Hepatocyte (in vitro differentiated cells): ENCODE measurements around the gene TMEM151A. TPM values are rescaled to one million over a fixed set of nuclear protein-coding genes. Genes with fewer than 3 reads are reported as not detected.
A peak's percentile ranks its signal among the peaks of the same experiment; 100 is the strongest.

ENCODE experiments used
- DNase-seq: peaks from one replicate; pipeline ENCODE4 v3.0.0-alpha.2; 2016; ENCODE audit warnings: low spot score
- H2AFZ ChIP-seq: fragments of 200-600 bp; sonication (generic); 2 replicates; pipeline ENCODE4 v1.6.0; 2016; ENCODE audit warnings: antibody characterized with exemption, mild to moderate bottlenecking
- H3K27ac ChIP-seq: fragments of 200-600 bp; sonication (generic); 2 replicates; pipeline ENCODE4 v1.5.1; 2016; ENCODE audit warnings: mild to moderate bottlenecking
- H3K27me3 ChIP-seq: fragments of 200-600 bp; sonication (generic); 2 replicates; pipeline ENCODE4 v1.6.1; 2016
- H3K36me3 ChIP-seq: fragments of 200-600 bp; sonication (generic); replicated peaks from 2 replicates; pipeline ENCODE4 v1.5.1; 2016; ENCODE audit warnings: low read depth; ENCODE audit not compliant: insufficient read depth
- H3K4me1 ChIP-seq: fragments of 200-600 bp; sonication (generic); 2 replicates; pipeline ENCODE4 v1.5.1; 2016; ENCODE audit warnings: mild to moderate bottlenecking, moderate library complexity; ENCODE audit not compliant: insufficient read depth
- H3K4me2 ChIP-seq: fragments of 200-600 bp; sonication (generic); 2 replicates; pipeline ENCODE4 v1.6.0; 2016
- H3K4me3 ChIP-seq: fragments of 200-600 bp; sonication (generic); 2 replicates; pipeline ENCODE4 v1.5.1; 2016; ENCODE audit warnings: mild to moderate bottlenecking
- H3K79me2 ChIP-seq: fragments of 200-600 bp; sonication (generic); 2 replicates; pipeline ENCODE4 v1.6.0; 2017; ENCODE audit warnings: mild to moderate bottlenecking
- H3K9me2 ChIP-seq: fragments of 200-600 bp; sonication (generic); replicated peaks from 2 replicates; pipeline ENCODE4 v1.6.0; 2017; ENCODE audit warnings: mild to moderate bottlenecking; ENCODE audit not compliant: insufficient read depth
- H3K9me3 ChIP-seq: fragments of 200-600 bp; sonication (generic); 2 replicates; pipeline ENCODE4 v1.5.1; 2016; ENCODE audit warnings: low read depth, mild to moderate bottlenecking
- H4K20me1 ChIP-seq: fragments of 200-600 bp; sonication (generic); 2 replicates; pipeline ENCODE4 v1.6.0; 2016; ENCODE audit warnings: mild to moderate bottlenecking; ENCODE audit not compliant: insufficient read depth, poor library complexity, severe bottlenecking
- EZH2 ChIP-seq: fragments of 200-600 bp; sonication (generic); IDR thresholded peaks from 2 replicates; pipeline ENCODE4 v1.6.1; 2016; ENCODE audit warnings: antibody characterized with exemption, mild to moderate bottlenecking, borderline replicate concordance
- EZH2phosphoT487 ChIP-seq: fragments of 200-600 bp; sonication (generic); IDR thresholded peaks from one replicate; pipeline ENCODE4 v1.6.1; 2018; ENCODE audit warnings: antibody characterized with exemption, mild to moderate bottlenecking, low read depth, moderate library complexity; ENCODE audit not compliant: unreplicated experiment, severe bottlenecking
- WGBS: methylation state at CpG from one replicate; pipeline ENCODE4 v1.1.6; 2016; ENCODE audit warnings: low lambda C conversion rate; ENCODE audit errors: missing lambda C conversion rate; 5-methylcytosine and 5-hydroxymethylcytosine counted together
- polyA plus RNA-seq: library from polyadenylated mRNA; unstranded; fragments of >200 nt; fragmentation: Nextera tagmentation; extraction: Ambion mirVana; gene quantifications from 2 replicates; pipeline ENCODE4 v1.2.1, GENCODE V29; 2016
- total RNA-seq: library from RNA; depleted of rRNA; stranded (reverse); fragments of >200 nt; gene quantifications from 2 replicates; pipeline ENCODE4 v1.2.3, GENCODE V29; 2014
- TF ChIP-seq, protein P1 (sequence below): fragments of 200-600 bp; sonication (generic); IDR thresholded peaks from 2 replicates; pipeline ENCODE4 v1.5.1; 2016; ENCODE audit warnings: antibody characterized with exemption, mild to moderate bottlenecking; ENCODE audit not compliant: poor library complexity

Gene TMEM151A
- total and polyA plus RNA-seq, 2 experiments from 2014 or later: 21.4 to 36.4 TPM

DNA sequence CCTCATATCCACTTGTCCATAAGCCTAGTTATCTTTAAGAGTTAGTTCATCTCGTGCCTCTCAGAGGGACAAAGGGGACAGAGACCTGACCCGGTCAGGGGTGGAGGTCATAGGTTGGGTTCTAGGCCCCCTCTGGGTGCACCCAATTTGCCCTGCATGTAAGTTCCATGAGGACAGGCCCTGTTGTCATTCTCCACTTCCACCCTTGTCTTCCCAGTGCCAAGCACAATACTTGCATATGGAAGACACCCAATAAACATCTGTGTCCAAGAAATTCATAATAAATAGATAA, 1.4 kb upstream of the TMEM151A start:
- Histone ChIP-seq H2AFZ (no peak overlapping the region), H3K9me2 (no peaks in the 10 kb centered on the region), H3K4me1 (peaks cover 15% of the 10 kb centered on the region), H3K79me2 (peaks cover 32% of the 10 kb centered on the region), H3K4me2 (peak overlapping the region; percentile 83), H3K36me3 (no peaks in the 10 kb centered on the region), H3K27ac (peak overlapping the region; percentile 89), H3K4me3 (no peak overlapping the region), H3K9me3 (no peaks in the 10 kb centered on the region), H4K20me1 (no peaks in the 10 kb centered on the region), H3K27me3 (peaks cover 30% of the 10 kb centered on the region)
- TF ChIP-seq EZH2phosphoT487 (no peak), EZH2 (no peak)
- 88% methylated on average over 2 of the region's 2 CpGs for WGBS
- no peak for DNase-seq

DNA sequence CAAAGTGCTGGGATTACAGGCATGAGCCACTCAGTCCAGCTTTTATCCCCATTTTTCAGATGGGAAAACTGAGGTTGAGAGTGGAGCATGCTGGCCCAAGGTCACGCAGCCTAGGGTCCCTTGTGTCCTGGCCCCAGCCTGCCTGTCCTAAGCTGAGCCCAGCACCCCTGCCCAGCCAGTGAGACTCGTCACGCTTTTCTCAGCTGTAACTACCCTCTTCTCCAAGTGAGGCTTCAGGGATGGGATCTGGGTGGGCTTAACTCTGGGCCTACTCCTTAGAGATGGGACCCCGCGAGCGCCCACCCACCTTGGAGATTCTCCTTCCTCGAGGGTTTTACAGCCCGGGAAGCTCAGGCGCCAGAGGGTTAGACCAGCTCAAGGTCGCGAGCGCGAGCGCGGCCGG, 390 bp upstream of the TMEM151A start:
- no peaks in the 10 kb centered on the region for H3K9me3 ChIP-seq
- WGBS: 17% methylated on average over 16 of the region's 16 CpGs
- TF ChIP-seq, protein P1, sequence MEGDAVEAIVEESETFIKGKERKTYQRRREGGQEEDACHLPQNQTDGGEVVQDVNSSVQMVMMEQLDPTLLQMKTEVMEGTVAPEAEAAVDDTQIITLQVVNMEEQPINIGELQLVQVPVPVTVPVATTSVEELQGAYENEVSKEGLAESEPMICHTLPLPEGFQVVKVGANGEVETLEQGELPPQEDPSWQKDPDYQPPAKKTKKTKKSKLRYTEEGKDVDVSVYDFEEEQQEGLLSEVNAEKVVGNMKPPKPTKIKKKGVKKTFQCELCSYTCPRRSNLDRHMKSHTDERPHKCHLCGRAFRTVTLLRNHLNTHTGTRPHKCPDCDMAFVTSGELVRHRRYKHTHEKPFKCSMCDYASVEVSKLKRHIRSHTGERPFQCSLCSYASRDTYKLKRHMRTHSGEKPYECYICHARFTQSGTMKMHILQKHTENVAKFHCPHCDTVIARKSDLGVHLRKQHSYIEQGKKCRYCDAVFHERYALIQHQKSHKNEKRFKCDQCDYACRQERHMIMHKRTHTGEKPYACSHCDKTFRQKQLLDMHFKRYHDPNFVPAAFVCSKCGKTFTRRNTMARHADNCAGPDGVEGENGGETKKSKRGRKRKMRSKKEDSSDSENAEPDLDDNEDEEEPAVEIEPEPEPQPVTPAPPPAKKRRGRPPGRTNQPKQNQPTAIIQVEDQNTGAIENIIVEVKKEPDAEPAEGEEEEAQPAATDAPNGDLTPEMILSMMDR: no peak
- TF ChIP-seq EZH2: peak; percentile 38
- no peaks in the 10 kb centered on the region for H4K20me1 ChIP-seq
- no peak overlapping the region for H2AFZ ChIP-seq
- no peaks in the 10 kb centered on the region for H3K9me2 ChIP-seq
- peaks cover 30% of the 10 kb centered on the region for H3K27me3 ChIP-seq
- no peaks in the 10 kb centered on the region for H3K36me3 ChIP-seq
- no peak overlapping the region for H3K4me3 ChIP-seq
- peaks cover 22% of the 10 kb centered on the region for H3K79me2 ChIP-seq
- peaks cover 15% of the 10 kb centered on the region for H3K4me1 ChIP-seq
- no peak for DNase-seq
- H3K4me2 ChIP-seq: peak overlapping the region; percentile 92
- peak overlapping the region; percentile 3 for H3K27ac ChIP-seq

DNA sequence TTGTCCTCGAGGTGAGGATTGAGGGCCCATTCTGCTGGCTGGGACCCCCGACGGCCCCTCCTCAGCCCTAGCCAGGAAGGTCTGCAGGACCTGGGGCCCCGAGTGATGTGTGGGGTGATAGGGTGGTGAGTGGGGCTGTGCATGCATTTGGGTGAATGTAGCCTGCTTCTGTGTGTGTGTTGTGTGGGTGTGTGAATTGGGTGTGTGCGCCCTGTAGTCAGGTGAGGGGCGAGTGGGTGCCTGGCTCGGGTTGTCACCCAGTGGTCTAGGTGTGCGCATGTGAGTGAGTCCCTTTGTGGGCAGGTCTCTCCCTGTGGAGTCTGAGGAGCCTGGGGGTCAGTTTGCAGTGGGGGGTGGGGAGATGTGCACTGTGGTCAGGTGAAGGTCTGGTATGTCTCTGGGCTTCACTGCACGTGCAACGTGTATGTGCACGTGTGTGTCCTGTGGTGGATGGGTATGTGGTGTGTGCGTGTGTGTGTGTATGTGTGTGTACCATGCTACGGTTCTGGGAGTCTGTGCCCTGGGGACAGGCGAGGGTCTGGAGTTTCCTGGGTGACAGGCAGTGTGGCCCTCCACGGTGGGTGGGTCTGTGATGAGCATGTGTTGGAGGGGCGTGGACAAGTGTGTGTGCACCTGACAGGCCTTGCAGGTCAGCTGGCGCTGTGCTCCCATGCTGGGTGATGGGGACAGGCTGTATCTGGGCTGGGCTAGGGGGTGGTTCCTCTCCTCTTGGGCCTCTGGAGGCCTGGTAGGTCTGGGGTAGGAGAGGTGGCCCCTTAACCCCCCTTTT, 1.0 kb downstream of the TMEM151A start:
- no peak overlapping the region for H3K27ac ChIP-seq
- H2AFZ ChIP-seq: no peak overlapping the region
- H3K4me1 ChIP-seq: peaks cover 13% of the 10 kb centered on the region
- no peaks in the 10 kb centered on the region for H3K9me2 ChIP-seq
- H3K4me3 ChIP-seq: no peak overlapping the region
- H3K36me3 ChIP-seq: no peaks in the 10 kb centered on the region
- H3K27me3 ChIP-seq: peaks cover 30% of the 10 kb centered on the region
- TF ChIP-seq, protein P1: no peak
- TF ChIP-seq EZH2 (no peak), EZH2phosphoT487 (no peak)
- H3K4me2 ChIP-seq: peak overlapping the region; percentile 92
- DNase-seq: no peak
- WGBS: 80% methylated on average over 17 of the region's 17 CpGs
- no peaks in the 10 kb centered on the region for H3K9me3 ChIP-seq
- peaks cover 8% of the 10 kb centered on the region for H3K79me2 ChIP-seq
- no peaks in the 10 kb centered on the region for H4K20me1 ChIP-seq

GRCh38 chr11:66293352-66293751, 1.7 kb downstream of the TMEM151A start:
- no peak overlapping the region for H3K4me3 ChIP-seq
- H3K4me1 ChIP-seq: peaks cover 7% of the 10 kb centered on the region
- DNase-seq: no peak
- H4K20me1 ChIP-seq: no peaks in the 10 kb centered on the region
- H3K36me3 ChIP-seq: no peaks in the 10 kb centered on the region
- H3K27ac ChIP-seq: no peak overlapping the region
- no peaks in the 10 kb centered on the region for H3K9me3 ChIP-seq
- H3K79me2 ChIP-seq: peaks cover 2% of the 10 kb centered on the region
- peaks cover 30% of the 10 kb centered on the region for H3K27me3 ChIP-seq
- H2AFZ ChIP-seq: no peak overlapping the region
- H3K4me2 ChIP-seq: no peak overlapping the region
- WGBS: 84% methylated on average over 4 of the region's 4 CpGs
- no peak for TF ChIP-seq EZH2phosphoT487
- no peaks in the 10 kb centered on the region for H3K9me2 ChIP-seq
